T-helper 2 cell (primary cell): ENCODE results near the gene SDC3.
"Not testable (repeated sequence)": the region's sequence is repeated elsewhere in the genome, so short reads cannot be mapped to it uniquely, and the experiment has no call there.

ENCODE experiments used
- DNase-seq, 5 experiments: peaks; one replicate each; pipeline versions ENCODE4 v3.0.0 to v3.0.0-alpha.2; 2012 to 2022

The SDC3 gene

GRCh38 chr1:30872948-30873263 lies 35.7 kb downstream of the SDC3 start:
- no peak for DNase-seq

GRCh38 chr1:30872033-30872947 lies 36.3 kb downstream of the SDC3 start:
- no peak for DNase-seq

DNA sequence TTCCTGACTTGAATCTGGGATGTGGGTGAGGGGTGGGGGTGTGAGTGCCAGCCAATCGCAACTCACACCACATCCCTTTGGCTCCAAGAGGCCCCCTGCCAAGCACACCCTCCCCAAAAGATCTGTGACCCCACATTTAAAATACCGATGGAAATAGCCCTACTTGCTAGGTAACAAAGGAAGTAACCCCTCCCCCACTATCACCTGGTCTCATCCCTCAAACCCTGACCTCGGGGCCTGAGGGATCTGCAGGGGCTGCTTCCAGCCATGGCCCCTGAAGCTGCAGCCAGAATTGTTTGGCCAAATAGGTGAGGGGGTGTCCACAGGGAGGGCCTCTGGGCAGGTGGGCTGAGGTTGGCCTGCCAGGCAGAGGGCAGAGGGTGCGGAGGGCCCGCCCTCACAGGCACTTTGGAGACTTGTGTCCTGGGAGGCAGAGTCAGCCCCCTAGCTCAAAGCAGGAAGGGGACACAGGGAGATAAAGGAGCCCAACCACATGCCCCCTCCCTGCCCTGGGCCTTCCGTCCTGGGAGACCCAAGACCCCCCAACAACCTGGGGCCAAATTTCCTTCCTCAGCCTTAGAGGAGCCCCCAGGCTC lies 37.2 kb downstream of the SDC3 start:
- DNase-seq, result no peak

- no peak for DNase-seq
Observed at GRCh38 chr1:30870656-30871055, 37.9 kb downstream of the SDC3 start.

GRCh38 chr1:30870035-30870434 lies 38.5 kb downstream of the SDC3 start:
- no peak for DNase-seq

DNA sequence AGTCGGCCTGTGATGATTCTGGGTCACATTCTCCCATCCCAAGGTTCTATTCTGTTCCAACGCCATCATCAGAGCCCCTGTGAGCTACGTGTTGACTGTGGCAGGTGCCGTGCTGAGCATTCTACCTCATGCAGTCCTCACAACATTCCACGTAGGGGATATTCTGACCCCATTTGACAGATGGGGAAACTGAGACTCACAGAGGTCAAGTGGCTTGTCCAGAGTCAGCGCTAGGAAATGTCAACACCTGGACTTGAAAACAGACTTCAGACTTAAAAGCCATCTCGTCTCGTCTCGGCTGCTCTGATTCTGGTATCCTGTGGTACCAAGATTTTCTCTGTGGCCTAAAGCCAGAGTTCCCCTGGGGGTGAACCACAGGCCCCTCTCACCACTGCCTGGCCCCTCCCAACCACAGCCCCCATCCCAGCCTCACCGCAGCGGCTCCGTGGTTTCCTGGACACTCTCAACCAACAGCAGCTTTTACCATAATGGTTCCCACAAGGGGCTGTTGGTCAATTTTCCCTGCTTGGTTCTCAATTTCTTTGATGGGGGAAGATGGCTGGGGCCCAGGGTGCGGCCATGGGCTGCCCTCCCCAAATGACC lies 39.6 kb downstream of the SDC3 start:
- peak in 1 of 5 experiments; percentile 39 for DNase-seq

DNA sequence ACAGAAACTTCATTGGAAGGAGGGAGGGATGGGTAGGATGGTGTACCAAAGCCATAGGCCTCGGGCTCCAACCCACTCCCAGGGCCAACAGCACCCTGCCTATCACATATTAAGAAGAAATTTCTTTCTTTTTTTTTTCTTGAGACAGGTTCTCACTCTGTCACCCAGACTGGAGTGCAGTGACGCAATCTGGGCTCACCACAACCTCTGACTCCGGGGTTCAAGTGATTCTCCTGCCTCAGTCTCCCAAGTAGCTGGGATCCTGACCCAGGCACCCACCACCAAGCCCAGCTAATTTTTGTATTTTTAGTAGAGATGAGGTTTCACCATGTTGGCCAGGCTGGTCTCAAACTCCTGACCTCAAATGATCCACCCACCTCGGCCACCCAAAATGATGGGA lies 40.5 kb downstream of the SDC3 start:
- DNase-seq, result not testable (repeated sequence)

- DNase-seq, result no peak
Observed at GRCh38 chr1:30867537-30867936, 41.0 kb downstream of the SDC3 start.

GRCh38 chr1:30866594-30866993 lies 42.0 kb downstream of the SDC3 start:
- DNase-seq, result no peak

DNA sequence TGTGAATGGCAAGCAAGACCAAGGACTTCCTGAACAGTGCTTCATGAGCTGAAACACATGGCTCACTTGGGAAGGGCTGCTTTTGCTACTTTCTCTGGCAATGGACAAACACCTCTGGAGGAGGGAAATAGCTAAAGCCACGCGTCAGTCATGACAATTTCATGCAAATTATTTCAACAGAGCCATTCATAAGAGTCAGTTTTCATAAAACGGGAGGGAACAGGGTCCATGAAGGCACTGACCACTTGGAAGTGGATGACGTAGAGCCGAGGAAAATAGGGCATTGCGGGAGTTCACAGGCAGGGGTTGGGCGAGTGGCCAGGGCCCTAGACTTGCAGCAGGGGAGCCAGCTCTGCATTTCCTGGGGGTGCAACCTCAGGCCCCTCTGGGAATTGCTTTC lies 43.9 kb downstream of the SDC3 start:
- no peak for DNase-seq

GRCh38 chr1:30863858-30864604 lies 44.5 kb downstream of the SDC3 start:
- no peak for DNase-seq

DNA sequence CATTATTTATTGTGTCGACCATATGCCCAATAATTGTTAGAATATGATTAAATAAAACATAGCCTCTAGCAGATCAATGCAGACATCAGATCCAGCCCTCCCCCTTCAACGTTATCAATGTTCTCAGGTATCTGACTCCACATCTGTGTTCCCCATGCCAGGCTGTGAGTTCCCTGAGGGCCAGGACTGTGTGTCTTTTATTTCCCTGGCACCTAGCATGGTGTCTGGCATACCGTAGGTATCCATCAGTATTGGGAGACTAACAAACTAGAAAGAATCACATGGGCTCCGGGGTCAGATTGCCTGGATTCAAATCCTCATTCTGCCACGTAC lies 48.3 kb downstream of the SDC3 start:
- no peak for DNase-seq

- DNase-seq, result no peak
Observed at GRCh38 chr1:30857964-30858363, 50.6 kb downstream of the SDC3 start.

DNA sequence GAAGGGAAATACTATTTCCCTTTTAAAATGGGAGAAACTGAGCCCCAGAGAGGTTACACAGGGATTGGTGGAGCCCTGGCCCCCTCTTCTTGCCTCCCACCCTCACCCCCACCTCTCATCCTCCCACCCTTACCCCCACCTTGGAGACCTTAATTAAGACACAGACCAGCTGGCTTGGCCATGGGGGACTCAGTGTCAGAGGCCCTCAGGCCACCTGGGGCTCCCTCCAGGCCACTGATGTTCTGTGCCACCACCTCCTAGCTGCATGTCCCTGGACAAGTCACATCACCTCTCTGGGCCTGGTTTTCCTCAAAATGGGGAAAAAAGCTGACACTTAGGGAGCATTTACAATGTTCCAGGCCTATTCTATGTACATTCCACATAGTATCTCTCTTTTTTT lies 51.5 kb downstream of the SDC3 start:
- DNase-seq, result no peak

DNA sequence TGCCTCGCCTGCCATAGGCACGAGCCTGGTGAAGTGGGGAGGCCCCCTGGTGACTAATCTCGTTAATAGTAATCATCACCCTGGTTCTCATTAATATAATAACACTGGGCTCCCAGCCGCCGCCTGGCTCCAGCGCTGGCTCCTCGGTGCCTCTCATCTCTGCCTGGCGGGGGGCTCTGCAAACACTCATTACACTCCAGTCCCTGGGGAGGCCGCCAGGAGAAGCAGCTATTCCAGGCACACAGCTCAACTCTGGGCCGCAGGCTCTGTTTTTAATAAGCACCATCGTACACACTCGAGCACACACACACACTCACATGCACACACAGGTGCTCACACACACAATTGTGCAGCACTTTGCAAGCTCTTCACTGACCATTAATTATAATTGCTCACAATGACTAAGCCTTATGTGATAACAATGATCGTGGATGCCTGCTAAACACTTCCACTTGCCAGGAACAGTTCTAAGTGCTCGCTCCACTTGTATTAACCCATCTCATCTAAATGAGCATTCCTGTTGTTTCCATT lies 52.2 kb downstream of the SDC3 start:
- DNase-seq, result no peak

GRCh38 chr1:30855686-30856259 lies 52.8 kb downstream of the SDC3 start:
- DNase-seq, result no peak

DNA sequence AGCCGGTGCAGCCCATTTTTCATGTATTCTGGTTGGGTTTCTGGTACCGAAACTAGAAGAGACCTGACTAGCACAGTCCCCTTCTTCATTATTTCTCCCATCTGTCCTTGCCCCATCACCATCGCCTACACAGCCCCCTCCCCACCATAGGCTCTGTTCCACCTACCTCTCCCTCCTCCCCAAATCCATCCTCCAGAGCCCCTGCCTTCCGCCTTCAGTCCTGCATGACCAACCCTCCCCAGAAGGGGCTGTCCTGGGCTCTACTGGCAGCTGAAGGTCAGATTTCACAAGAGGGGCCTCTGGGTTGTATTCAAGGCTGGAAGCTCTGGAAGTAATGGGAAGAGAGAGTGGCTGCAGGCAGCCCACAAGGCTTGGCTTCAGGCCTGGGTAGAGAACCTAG lies 55.2 kb downstream of the SDC3 start:
- DNase-seq, result no peak

- no peak for DNase-seq
Observed at GRCh38 chr1:30852026-30852425, 56.5 kb downstream of the SDC3 start.

- no peak for DNase-seq
Observed at GRCh38 chr1:30851286-30851685, 57.3 kb downstream of the SDC3 start.

- DNase-seq, result no peak
Observed at GRCh38 chr1:30850607-30851006, 58.0 kb downstream of the SDC3 start.

DNA sequence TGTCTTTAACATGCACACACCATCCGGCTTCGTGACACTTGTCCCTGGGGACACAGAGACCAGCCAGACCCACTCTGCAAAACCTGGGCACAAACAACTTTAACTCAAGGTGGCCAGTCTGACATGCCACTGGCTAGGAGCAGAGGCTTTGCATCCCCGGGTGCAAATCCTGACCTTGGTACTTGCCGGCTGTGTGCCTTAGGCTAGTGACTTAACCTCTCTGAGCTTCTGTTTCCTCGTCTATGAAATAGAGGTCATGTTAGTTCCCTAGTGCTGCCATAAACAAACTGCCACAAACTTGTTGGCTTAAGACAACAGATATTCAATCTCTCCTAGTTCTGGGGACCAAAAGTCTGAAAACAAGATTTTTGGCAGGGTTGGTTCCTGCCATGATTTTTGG lies 60.4 kb downstream of the SDC3 start:
- DNase-seq, result no peak

DNA sequence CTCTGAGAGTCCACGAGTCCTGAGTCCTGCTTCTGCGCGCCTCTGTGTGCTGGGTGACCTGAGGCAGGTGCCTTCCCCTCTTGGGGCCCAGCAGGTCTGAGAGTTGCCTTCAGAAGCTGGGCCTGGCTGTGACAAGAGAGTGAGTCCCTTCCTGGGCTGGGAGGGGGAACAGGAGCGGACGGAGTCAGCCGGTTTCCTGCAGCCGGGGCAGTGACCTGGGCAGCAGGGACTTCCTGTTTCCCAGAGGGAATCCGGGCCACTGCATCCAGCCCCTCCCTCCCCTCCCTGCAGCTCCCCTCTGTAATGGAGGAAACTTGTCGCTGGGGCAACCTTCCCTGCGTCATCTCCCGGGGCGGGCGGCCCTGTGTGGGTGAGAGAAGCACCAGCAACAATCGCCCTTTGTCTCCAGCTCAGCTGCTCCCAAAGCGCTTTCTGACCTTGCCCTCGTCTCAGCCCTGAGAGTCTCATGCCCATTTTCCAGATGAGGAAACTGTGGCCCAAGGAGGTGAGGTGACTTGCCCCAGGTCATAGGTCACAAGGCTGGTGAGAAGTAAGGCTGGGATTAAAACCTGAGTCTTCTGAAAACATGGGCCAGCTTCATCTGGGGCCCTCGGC lies 61.1 kb downstream of the SDC3 start:
- no peak for DNase-seq
